Uterus (tissue), 4 donors: ENCODE data around the gene USP25. TPM values are rescaled to one million over a fixed set of nuclear protein-coding genes. Genes with fewer than 3 reads are reported as not detected.

ENCODE experiments used
- DNase-seq, 2 donors: peaks; one replicate each; pipeline ENCODE4 v3.0.0-alpha.2; 2019 to 2020
- H3K27ac ChIP-seq, 2 donors: fragments of 200-600 bp; sonication (generic); 1 replicate in 1 of 2; 2 replicates in 1 of 2; pipeline ENCODE4 v1.5.1; 2016 to 2018
- H3K27me3 ChIP-seq, 2 donors: fragments of 200-600 bp; sonication (generic); one replicate each; pipeline ENCODE4 v1.5.1; 2018 to 2019; ENCODE audit warnings: control low read depth in 1 of 2
- H3K36me3 ChIP-seq, 2 donors: fragments of 200-600 bp; sonication (generic); one replicate each; pipeline ENCODE4 v1.5.1; 2019; ENCODE audit warnings: control low read depth in 1 of 2
- H3K4me1 ChIP-seq, 2 donors: fragments of 200-600 bp; sonication (generic); one replicate each; pipeline ENCODE4 v1.5.1; 2018 to 2019; ENCODE audit warnings: control low read depth in 1 of 2
- H3K4me3 ChIP-seq, 2 donors: fragments of 200-600 bp; sonication (generic); 1 replicate in 1 of 2; 2 replicates in 1 of 2; pipeline ENCODE4 v1.5.1; 2018 to 2019; ENCODE audit warnings: mild to moderate bottlenecking in 1 of 2
- H3K9me3 ChIP-seq, 2 donors: fragments of 200-600 bp; sonication (generic); one replicate each; pipeline ENCODE4 v1.5.1; 2019; ENCODE audit warnings: control low read depth in 1 of 2
- POLR2A ChIP-seq, 2 donors: fragments of 450-650 bp; IDR thresholded peaks; one replicate each; pipeline ENCODE4 v1.6.1; 2016; ENCODE audit warnings: antibody characterized with exemption in 2 of 2, mild to moderate bottlenecking in 1 of 2, moderate library complexity in 1 of 2
- intact Hi-C: fragments of 100-400 bp; cut with DNase I; formaldehyde crosslinking; loops from one replicate; pipeline ENCODE4 v1.15.1; 2023; ENCODE audit warnings: low total_unique reads
- total RNA-seq, 4 donors: library from RNA; depleted of rRNA in 3 of 4; stranded (reverse); fragments of >200 nt in 3 of 4; gene quantifications; one replicate each; pipeline versions ENCODE4 v1.1.0 to v1.2.4, GENCODE V29; 2014 to 2023
- TF ChIP-seq, protein P1 (sequence below), 4 experiments: fragments of 200-600 bp in 2 of 4; fragments of 450-650 bp in 2 of 4; sonication (generic) in 2 of 4; IDR thresholded peaks; one replicate each; pipeline ENCODE4 v1.5.1; 2016 to 2019; ENCODE audit warnings: antibody characterized with exemption in 4 of 4, mild to moderate bottlenecking in 2 of 4, moderate library complexity in 1 of 4
- donor health status: DM: yes; HTN: yes; CAD: no.

USP25 gene
- total RNA-seq, 4 donors from 2014 or later, result 34.6 to 97.5 (median 63.5) TPM

DNA sequence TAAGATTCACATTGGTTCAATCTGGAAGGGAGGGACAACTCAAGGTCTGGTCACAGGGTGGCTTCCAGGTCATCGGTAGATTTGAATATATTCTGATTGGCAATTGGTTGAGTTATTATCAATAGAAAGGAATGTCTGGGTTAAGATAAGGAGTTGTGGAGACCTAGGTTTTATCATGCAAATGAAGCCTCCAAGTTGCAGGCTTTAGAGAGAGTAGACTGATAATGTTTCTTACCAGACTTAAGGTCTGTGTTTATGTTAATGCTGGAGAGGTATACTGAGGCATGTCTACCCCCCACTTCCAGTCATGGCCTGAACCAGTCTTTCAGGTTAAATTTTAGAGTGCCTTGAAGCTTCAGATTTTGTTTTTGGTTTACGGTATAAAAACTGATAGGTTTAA is 29.7 kb downstream of the USP25 start:
- no peaks in the 10 kb centered on the region for H3K9me3 ChIP-seq
- intact Hi-C loops, result no loop called here
- H3K27me3 ChIP-seq, result no peaks in the 10 kb centered on the region
- no peak for DNase-seq
- TF ChIP-seq, protein P1, sequence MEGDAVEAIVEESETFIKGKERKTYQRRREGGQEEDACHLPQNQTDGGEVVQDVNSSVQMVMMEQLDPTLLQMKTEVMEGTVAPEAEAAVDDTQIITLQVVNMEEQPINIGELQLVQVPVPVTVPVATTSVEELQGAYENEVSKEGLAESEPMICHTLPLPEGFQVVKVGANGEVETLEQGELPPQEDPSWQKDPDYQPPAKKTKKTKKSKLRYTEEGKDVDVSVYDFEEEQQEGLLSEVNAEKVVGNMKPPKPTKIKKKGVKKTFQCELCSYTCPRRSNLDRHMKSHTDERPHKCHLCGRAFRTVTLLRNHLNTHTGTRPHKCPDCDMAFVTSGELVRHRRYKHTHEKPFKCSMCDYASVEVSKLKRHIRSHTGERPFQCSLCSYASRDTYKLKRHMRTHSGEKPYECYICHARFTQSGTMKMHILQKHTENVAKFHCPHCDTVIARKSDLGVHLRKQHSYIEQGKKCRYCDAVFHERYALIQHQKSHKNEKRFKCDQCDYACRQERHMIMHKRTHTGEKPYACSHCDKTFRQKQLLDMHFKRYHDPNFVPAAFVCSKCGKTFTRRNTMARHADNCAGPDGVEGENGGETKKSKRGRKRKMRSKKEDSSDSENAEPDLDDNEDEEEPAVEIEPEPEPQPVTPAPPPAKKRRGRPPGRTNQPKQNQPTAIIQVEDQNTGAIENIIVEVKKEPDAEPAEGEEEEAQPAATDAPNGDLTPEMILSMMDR (IDR thresholded peaks at IDR 0.05), result no peak
- TF ChIP-seq POLR2A (IDR thresholded peaks at IDR 0.05), result no peak
- H3K36me3 ChIP-seq, result no peaks in the 10 kb centered on the region
- no peak overlapping the region for H3K27ac ChIP-seq
- no peaks in the 10 kb centered on the region for H3K4me1 ChIP-seq
- no peak overlapping the region for H3K4me3 ChIP-seq

DNA sequence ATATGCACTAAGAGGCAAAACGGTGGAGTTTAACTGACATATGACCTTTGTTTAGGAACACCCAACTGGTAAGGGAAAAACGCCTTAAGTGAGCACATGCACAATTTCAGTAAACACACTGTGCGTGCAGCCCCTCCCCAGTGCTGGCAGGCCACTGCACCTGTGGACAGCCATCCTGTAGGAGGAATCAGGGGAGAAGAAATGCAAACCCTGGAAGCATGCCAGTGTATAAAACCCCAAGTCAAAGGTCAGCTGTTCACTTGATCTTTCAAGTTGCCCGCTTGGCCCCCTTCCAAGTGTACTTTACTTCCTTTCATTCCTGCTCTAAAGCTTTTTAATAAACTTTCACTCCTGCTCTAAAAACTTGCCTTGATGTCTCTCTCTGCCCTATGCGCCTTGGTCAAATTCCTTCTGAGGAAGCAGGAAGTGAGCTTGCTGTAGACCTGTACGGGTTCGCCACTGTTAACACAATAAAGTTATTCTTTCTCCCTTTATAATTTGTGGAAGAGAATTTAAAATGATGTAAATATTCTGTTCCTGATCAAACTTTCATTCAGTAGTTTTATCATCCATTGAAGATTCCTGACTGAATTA is 31.8 kb downstream of the USP25 start:
- H3K36me3 ChIP-seq, result no peaks in the 10 kb centered on the region
- intact Hi-C loops, result no loop called here

DNA sequence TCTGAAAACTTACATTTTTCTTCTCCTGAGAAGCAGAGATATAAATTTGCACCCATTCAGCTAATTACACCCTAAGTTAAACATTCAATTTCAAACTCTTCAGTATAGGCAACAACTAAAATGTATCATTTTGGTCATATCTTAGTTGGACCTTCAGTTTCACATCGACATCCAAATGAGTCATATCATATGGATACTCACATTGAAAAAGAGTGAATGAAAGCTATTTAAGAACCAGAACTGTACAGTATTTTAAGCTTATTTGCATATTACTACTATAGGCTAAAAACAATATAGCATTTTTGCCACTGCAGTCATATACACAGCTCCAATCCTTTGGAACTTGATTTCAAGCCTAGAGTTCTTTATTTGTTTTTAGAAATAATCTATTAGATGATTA is 33.6 kb downstream of the USP25 start:
- TF ChIP-seq, protein P1 (IDR thresholded peaks at IDR 0.05), result no peak
- no peak for TF ChIP-seq POLR2A (IDR thresholded peaks at IDR 0.05)
- Histone ChIP-seq H3K4me1 (peaks cover 0 to 9% of the 10 kb centered on the region in 2 donors), H3K36me3 (no peaks in the 10 kb centered on the region), H3K9me3 (no peaks in the 10 kb centered on the region), H3K27ac (no peak overlapping the region), H3K4me3 (no peak overlapping the region), H3K27me3 (no peaks in the 10 kb centered on the region)
- intact Hi-C loops, result no loop called here
- no peak for DNase-seq

More for the DNA sequence above, 31.8 kb downstream of the USP25 start:
- Histone ChIP-seq H3K27me3 (no peaks in the 10 kb centered on the region), H3K9me3 (no peaks in the 10 kb centered on the region), H3K4me3 (no peak overlapping the region), H3K27ac (no peak overlapping the region), H3K4me1 (peaks cover 0 to 7% of the 10 kb centered on the region in 2 donors)
- no peak for DNase-seq
- TF ChIP-seq, protein P1 (IDR thresholded peaks at IDR 0.05), result no peak
- no peak for TF ChIP-seq POLR2A (IDR thresholded peaks at IDR 0.05)

DNA sequence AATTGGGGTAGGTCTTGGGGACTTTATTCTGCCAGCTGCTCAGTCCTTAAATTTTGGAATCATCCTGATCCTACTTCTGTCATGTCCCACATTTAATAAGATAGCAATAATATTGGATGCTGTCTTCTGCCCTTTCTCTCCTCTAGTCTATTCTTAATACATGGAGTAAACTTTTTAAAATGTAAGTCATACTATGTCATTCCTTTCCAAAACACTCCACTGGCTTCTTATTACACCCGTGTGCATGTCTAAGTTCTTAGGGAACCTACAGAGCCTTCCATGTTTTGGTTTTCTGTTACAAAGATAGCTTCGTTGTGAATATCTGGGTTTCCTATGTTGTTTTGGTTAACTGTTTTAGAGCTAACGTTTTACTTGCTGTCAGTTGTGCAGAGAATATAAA is 35.1 kb downstream of the USP25 start:
- Histone ChIP-seq H3K9me3 (no peaks in the 10 kb centered on the region), H3K4me1 (peaks cover 0 to 9% of the 10 kb centered on the region in 2 donors), H3K36me3 (no peaks in the 10 kb centered on the region), H3K27me3 (no peaks in the 10 kb centered on the region), H3K4me3 (no peak overlapping the region), H3K27ac (no peak overlapping the region)
- intact Hi-C loops, result no loop called here
- no peak for DNase-seq
- TF ChIP-seq, protein P1 (IDR thresholded peaks at IDR 0.05), result no peak
- no peak for TF ChIP-seq POLR2A (IDR thresholded peaks at IDR 0.05)

DNA sequence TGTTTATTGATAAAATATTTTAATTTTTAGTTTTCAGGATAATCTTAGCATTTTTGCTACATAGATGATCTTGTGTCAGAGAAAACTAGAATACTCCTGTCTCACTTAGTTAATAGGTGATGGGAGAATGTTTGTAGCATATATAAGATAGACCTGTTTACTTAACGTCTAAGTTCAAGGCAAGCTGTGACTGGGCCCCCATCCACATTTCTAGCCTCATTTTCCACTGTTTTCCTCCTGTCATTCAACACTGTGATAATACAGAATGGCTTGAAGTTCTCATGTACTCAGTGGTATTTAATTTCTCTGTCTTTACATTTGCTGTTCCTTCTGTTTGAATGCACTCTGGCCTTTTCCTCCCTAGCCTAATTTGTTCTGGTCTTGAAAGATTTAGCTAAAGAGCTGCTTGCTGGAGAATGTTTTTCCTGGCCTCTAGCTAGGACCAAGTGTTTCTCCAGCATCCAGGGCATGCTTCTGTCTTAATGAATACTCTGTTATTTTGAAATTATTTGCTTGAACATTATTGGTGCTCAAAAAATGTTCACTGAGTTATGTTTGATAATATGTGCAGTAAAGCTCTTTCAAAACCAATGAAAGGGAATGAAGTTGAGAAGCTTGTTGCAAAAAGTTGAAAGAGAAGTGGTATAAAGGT is 37.3 kb downstream of the USP25 start:
- intact Hi-C loops, result no loop called here
- H3K36me3 ChIP-seq, result no peaks in the 10 kb centered on the region
- H3K4me3 ChIP-seq, result no peak overlapping the region
- no peaks in the 10 kb centered on the region for H3K9me3 ChIP-seq
- no peak overlapping the region for H3K27ac ChIP-seq
- TF ChIP-seq, protein P1 (IDR thresholded peaks at IDR 0.05), result no peak
- no peak for TF ChIP-seq POLR2A (IDR thresholded peaks at IDR 0.05)
- peaks cover 0 to 11% of the 10 kb centered on the region in 2 donors for H3K4me1 ChIP-seq
- DNase-seq, result no peak
- no peaks in the 10 kb centered on the region for H3K27me3 ChIP-seq
